ENCODE measurements around the gene ELAC2. TPM values are rescaled to one million over a fixed set of nuclear protein-coding genes. Genes with fewer than 3 reads are reported as not detected.

Gene ELAC2
- total and polyA plus RNA-seq, 5 experiments from 2014 or later: 37.8 to 77.1 (median 60.3) TPM

GRCh38 chr17:13010959-13011358 is 6.9 kb downstream of the ELAC2 start:
- DNase-seq: no peak
- Mint-ChIP-seq H3K36me3 (peaks cover 5 to 87% (median 45%) of the 10 kb centered on the region in 3 donors), H3K9me3 (no peaks in the 10 kb centered on the region), H3K27me3 (no peaks in the 10 kb centered on the region), H3K4me3 (no peak overlapping the region), H3K4me1 (peaks cover 9 to 24% (median 14%) of the 10 kb centered on the region in 4 donors), H3K27ac (peak overlapping the region in 1 of 10 donors; percentile 55)
- POLR2A ChIA-PET: no interaction called here
- ATAC-seq: no peak

GRCh38 chr17:13008461-13008860 is 9.4 kb downstream of the ELAC2 start:
- Mint-ChIP-seq H3K4me3 (no peak overlapping the region), H3K4me1 (peaks cover 0 to 9% (median 2%) of the 10 kb centered on the region in 4 donors), H3K27me3 (no peaks in the 10 kb centered on the region), H3K27ac (peak overlapping the region in 1 of 10 donors; percentile 19), H3K9me3 (no peaks in the 10 kb centered on the region), H3K36me3 (peaks cover 0 to 87% (median 30%) of the 10 kb centered on the region in 3 donors)
- ATAC-seq (no peak), DNase-seq (no peak)
- POLR2A ChIA-PET: interaction anchor here (1.2 kb wide), 1 partner anchor 9 kb away, joined by 5 read pairs; the partner anchor contains the start of gene ELAC2

GRCh38 chr17:13005530-13005929 is 12.3 kb downstream of the ELAC2 start:
- DNase-seq (no peak), ATAC-seq (no peak)
- Mint-ChIP-seq H3K27me3 (no peaks in the 10 kb centered on the region), H3K9me3 (no peaks in the 10 kb centered on the region), H3K36me3 (peaks cover 0 to 66% (median 15%) of the 10 kb centered on the region in 3 donors), H3K4me1 (peaks cover 0 to 5% (median 2%) of the 10 kb centered on the region in 4 donors), H3K4me3 (no peak overlapping the region), H3K27ac (peak overlapping the region in 2 of 10 donors; percentile 4 to 57)
- POLR2A ChIA-PET: no interaction called here

- no peaks in the 10 kb centered on the region for H3K9me3 Mint-ChIP-seq
- H3K36me3 Mint-ChIP-seq: peaks cover 0 to 67% (median 11%) of the 10 kb centered on the region in 3 donors
- H3K27ac Mint-ChIP-seq: peak overlapping the region in 4 of 10 donors; percentile 7 to 35 (median 20)
- ATAC-seq: no peak
- no peak for DNase-seq
- H3K4me3 Mint-ChIP-seq: no peak overlapping the region
- peaks cover 0 to 5% (median 2%) of the 10 kb centered on the region in 4 donors for H3K4me1 Mint-ChIP-seq
- no peaks in the 10 kb centered on the region for H3K27me3 Mint-ChIP-seq
- POLR2A ChIA-PET: interaction anchor here (1.5 kb wide), 1 partner anchor 14 kb away, joined by 4 read pairs; the partner anchor contains the start of gene ELAC2
These were observed 13.5 kb downstream of the ELAC2 start for GRCh38 chr17:13004336-13004735.

- Mint-ChIP-seq H3K9me3 (no peaks in the 10 kb centered on the region), H3K4me1 (peaks cover 0 to 5% (median 2%) of the 10 kb centered on the region in 4 donors), H3K27me3 (no peaks in the 10 kb centered on the region), H3K4me3 (no peak overlapping the region), H3K27ac (peak overlapping the region in 6 of 10 donors; percentile 4 to 85 (median 15)), H3K36me3 (peaks cover 0 to 70% (median 11%) of the 10 kb centered on the region in 3 donors)
- POLR2A ChIA-PET: interaction anchor here (1.5 kb wide), 1 partner anchor 14 kb away, joined by 4 read pairs; the partner anchor contains the start of gene ELAC2
- ATAC-seq (no peak), DNase-seq (no peak)
These were observed 13.9 kb downstream of the ELAC2 start for GRCh38 chr17:13003927-13004326.

- Mint-ChIP-seq H3K36me3 (peaks cover 0 to 72% (median 14%) of the 10 kb centered on the region in 3 donors), H3K4me3 (no peak overlapping the region), H3K9me3 (no peaks in the 10 kb centered on the region), H3K27ac (peak overlapping the region in 2 of 10 donors; percentile 13 to 38), H3K27me3 (no peaks in the 10 kb centered on the region), H3K4me1 (peaks cover 0 to 5% (median 2%) of the 10 kb centered on the region in 4 donors)
- POLR2A ChIA-PET: interaction anchor here (1.5 kb wide), 1 partner anchor 15 kb away, joined by 4 read pairs; the partner anchor contains the start of gene ELAC2
- DNase-seq: peak in 1 of 10 donors; percentile 10
- no peak for ATAC-seq
These were observed 14.4 kb downstream of the ELAC2 start for GRCh38 chr17:13003454-13003851.

- Mint-ChIP-seq H3K4me1 (peaks cover 0 to 5% (median 2%) of the 10 kb centered on the region in 4 donors), H3K4me3 (no peak overlapping the region), H3K27me3 (no peaks in the 10 kb centered on the region), H3K9me3 (no peaks in the 10 kb centered on the region), H3K36me3 (peaks cover 0 to 72% (median 12%) of the 10 kb centered on the region in 3 donors), H3K27ac (no peak overlapping the region)
- POLR2A ChIA-PET: interaction anchor here (1.5 kb wide), 1 partner anchor 15 kb away, joined by 4 read pairs; the partner anchor contains the start of gene ELAC2
- ATAC-seq: peak in 1 of 2 donors; percentile 41
- peak in 7 of 10 donors; percentile 10 to 37 (median 26) for DNase-seq
These were observed 14.9 kb downstream of the ELAC2 start for GRCh38 chr17:13002761-13003453.

GRCh38 chr17:13001991-13002615 is 15.7 kb downstream of the ELAC2 start:
- no peaks in the 10 kb centered on the region for H3K9me3 Mint-ChIP-seq
- no peaks in the 10 kb centered on the region for H3K27me3 Mint-ChIP-seq
- peaks cover 0 to 5% (median 2%) of the 10 kb centered on the region in 4 donors for H3K4me1 Mint-ChIP-seq
- no peak for ATAC-seq
- H3K36me3 Mint-ChIP-seq: peaks cover 0 to 72% (median 14%) of the 10 kb centered on the region in 3 donors
- H3K27ac Mint-ChIP-seq: no peak overlapping the region
- no peak for DNase-seq
- no peak overlapping the region for H3K4me3 Mint-ChIP-seq
- POLR2A ChIA-PET: no interaction called here

- Mint-ChIP-seq H3K4me3 (no peak overlapping the region), H3K27ac (no peak overlapping the region), H3K27me3 (no peaks in the 10 kb centered on the region), H3K9me3 (no peaks in the 10 kb centered on the region), H3K4me1 (peaks cover 0 to 5% (median 2%) of the 10 kb centered on the region in 4 donors), H3K36me3 (peaks cover 0 to 76% (median 14%) of the 10 kb centered on the region in 3 donors)
- POLR2A ChIA-PET: no interaction called here
- no peak for DNase-seq
- no peak for ATAC-seq
These were observed 17.3 kb downstream of the ELAC2 start for GRCh38 chr17:13000561-13000960.

GRCh38 chr17:12998874-12999273 is 19.0 kb downstream of the ELAC2 start:
- POLR2A ChIA-PET: no interaction called here
- Mint-ChIP-seq H3K9me3 (no peaks in the 10 kb centered on the region), H3K4me3 (no peak overlapping the region), H3K36me3 (peaks cover 0 to 76% (median 23%) of the 10 kb centered on the region in 3 donors), H3K4me1 (peaks cover 0 to 5% (median under 1%) of the 10 kb centered on the region in 4 donors), H3K27ac (no peak overlapping the region), H3K27me3 (no peaks in the 10 kb centered on the region)
- DNase-seq: no peak
- no peak for ATAC-seq

GRCh38 chr17:12998461-12998860 is 19.4 kb downstream of the ELAC2 start:
- H3K4me1 Mint-ChIP-seq: peaks cover 0 to 3% (median 0%) of the 10 kb centered on the region in 4 donors
- H3K27me3 Mint-ChIP-seq: no peaks in the 10 kb centered on the region
- no peaks in the 10 kb centered on the region for H3K9me3 Mint-ChIP-seq

GRCh38 chr17:12996941-12997340 is 20.9 kb downstream of the ELAC2 start:
- H3K9me3 Mint-ChIP-seq: no peaks in the 10 kb centered on the region
- peaks cover under 1 to 93% (median 31%) of the 10 kb centered on the region in 3 donors for H3K36me3 Mint-ChIP-seq
- no peak overlapping the region for H3K4me3 Mint-ChIP-seq
- no peak for DNase-seq
- ATAC-seq: no peak
- POLR2A ChIA-PET: no interaction called here
- no peaks in the 10 kb centered on the region for H3K27me3 Mint-ChIP-seq
- peaks cover 0 to 3% (median 0%) of the 10 kb centered on the region in 4 donors for H3K4me1 Mint-ChIP-seq
- H3K27ac Mint-ChIP-seq: peak overlapping the region in 1 of 10 donors; percentile 33

More at GRCh38 chr17:12998461-12998860, 19.4 kb downstream of the ELAC2 start:
- POLR2A ChIA-PET: no interaction called here
- no peak for ATAC-seq
- no peak for DNase-seq
- Mint-ChIP-seq H3K27ac (no peak overlapping the region), H3K36me3 (peaks cover 0 to 77% (median 23%) of the 10 kb centered on the region in 3 donors), H3K4me3 (no peak overlapping the region)

GRCh38 chr17:12996357-12996756 is 21.5 kb downstream of the ELAC2 start:
- Mint-ChIP-seq H3K9me3 (no peaks in the 10 kb centered on the region), H3K27me3 (no peaks in the 10 kb centered on the region), H3K36me3 (peaks cover 6 to 98% (median 35%) of the 10 kb centered on the region in 3 donors), H3K27ac (no peak overlapping the region), H3K4me1 (peaks cover 0 to 7% (median 0%) of the 10 kb centered on the region in 4 donors), H3K4me3 (no peak overlapping the region)
- POLR2A ChIA-PET: no interaction called here
- ATAC-seq (no peak), DNase-seq (no peak)

Data from naive thymus-derived CD8-positive, alpha-beta T cell (primary cell).